KMS-11 (cell line): ENCODE measurements around the gene ADAMTS14.

Source experiments
- H2AFZ ChIP-seq: fragments of 200-600 bp; sonication (generic); 2 replicates; pipeline ENCODE4 v1.6.1; 2016; ENCODE audit warnings: antibody characterized with exemption, mixed run types, low read depth
- H3K27ac ChIP-seq: fragments of 200-600 bp; sonication (generic); 2 replicates; pipeline ENCODE4 v1.6.1; 2016; ENCODE audit warnings: mild to moderate bottlenecking, mixed run types
- H3K27me3 ChIP-seq: fragments of 200-600 bp; sonication (generic); 2 replicates; pipeline ENCODE4 v1.6.1; 2017; ENCODE audit warnings: mild to moderate bottlenecking, low read depth, mixed run types, moderate library complexity; ENCODE audit not compliant: insufficient read depth
- H3K36me3 ChIP-seq: fragments of 200-600 bp; sonication (generic); 2 replicates; pipeline ENCODE4 v1.6.1; 2017; ENCODE audit warnings: mild to moderate bottlenecking, mixed run types; ENCODE audit not compliant: insufficient read depth
- H3K4me1 ChIP-seq: fragments of 200-600 bp; sonication (generic); 2 replicates; pipeline ENCODE4 v1.6.1; 2016; ENCODE audit warnings: mild to moderate bottlenecking, low read depth, mixed run types; ENCODE audit not compliant: poor library complexity, severe bottlenecking
- H3K4me2 ChIP-seq: fragments of 200-600 bp; sonication (generic); 2 replicates; pipeline ENCODE4 v1.7.0; 2016; ENCODE audit warnings: mild to moderate bottlenecking, mixed run types
- H3K4me3 ChIP-seq: fragments of 200-600 bp; sonication (generic); IDR thresholded peaks from 2 replicates; pipeline ENCODE4 v1.6.1; 2017; ENCODE audit warnings: low read depth, low read length, mixed read lengths; ENCODE audit not compliant: insufficient read depth
- H3K79me2 ChIP-seq: fragments of 200-600 bp; sonication (generic); 2 replicates; pipeline ENCODE4 v1.6.1; 2016; ENCODE audit warnings: low read depth, mixed run types; ENCODE audit not compliant: insufficient read depth
- H3K9ac ChIP-seq: fragments of 200-600 bp; sonication (generic); 2 replicates; pipeline ENCODE4 v1.6.1; 2016; ENCODE audit warnings: mild to moderate bottlenecking, mixed run types
- H4K20me1 ChIP-seq: fragments of 200-600 bp; sonication (generic); 2 replicates; pipeline ENCODE4 v1.6.1; 2016; ENCODE audit warnings: mild to moderate bottlenecking, mixed run types; ENCODE audit not compliant: insufficient read depth
- TF ChIP-seq, protein P1 (sequence below): fragments of 200-600 bp; sonication (generic); conservative IDR thresholded peaks from 2 replicates; pipeline ENCODE4 v1.6.1; 2017; ENCODE audit warnings: low read depth, mild to moderate bottlenecking, antibody characterized with exemption, low read length, moderate library complexity, mixed read lengths

The ADAMTS14 gene

DNA sequence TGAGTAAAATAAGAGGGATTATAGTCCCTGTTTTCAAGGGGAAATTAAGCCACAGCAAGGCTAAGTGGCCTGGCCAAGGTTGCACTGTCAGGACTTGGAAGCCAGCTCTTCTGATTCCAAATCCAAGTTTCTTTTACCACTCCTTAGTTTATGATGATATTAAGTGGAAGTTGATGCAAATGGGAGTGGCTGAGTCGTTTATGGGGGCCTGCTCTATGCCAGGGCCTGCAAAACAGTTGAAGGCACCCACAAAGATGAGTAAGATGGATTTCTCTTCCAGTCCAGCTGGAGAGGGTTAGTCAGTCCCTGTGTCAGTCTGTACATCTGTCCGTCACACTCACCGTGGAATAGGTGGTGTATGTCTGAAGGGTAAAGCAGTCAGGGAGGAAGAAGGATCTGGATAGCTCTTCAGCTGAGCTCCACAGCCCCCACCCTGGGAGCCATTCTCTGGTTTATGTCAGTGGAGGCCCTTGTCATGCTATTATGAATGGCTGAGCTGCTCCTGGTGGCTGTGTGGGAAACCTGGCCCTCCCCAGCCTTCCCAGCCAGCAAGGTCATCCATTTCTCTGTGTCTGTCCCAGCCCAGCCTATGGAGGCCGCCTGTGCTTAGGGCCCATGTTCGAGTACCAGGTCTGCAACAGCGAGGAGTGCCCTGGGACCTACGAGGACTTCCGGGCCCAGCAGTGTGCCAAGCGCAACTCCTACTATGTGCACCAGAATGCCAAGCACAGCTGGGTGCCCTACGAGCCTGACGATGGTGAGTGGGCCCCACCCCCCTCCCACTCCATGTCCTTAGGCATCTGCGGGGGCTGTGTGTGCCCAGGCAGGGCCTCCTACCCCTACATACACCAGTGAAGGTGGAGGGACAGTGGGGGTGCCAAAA lies 68.3 kb downstream of the ADAMTS14 start:
- TF ChIP-seq, protein P1, sequence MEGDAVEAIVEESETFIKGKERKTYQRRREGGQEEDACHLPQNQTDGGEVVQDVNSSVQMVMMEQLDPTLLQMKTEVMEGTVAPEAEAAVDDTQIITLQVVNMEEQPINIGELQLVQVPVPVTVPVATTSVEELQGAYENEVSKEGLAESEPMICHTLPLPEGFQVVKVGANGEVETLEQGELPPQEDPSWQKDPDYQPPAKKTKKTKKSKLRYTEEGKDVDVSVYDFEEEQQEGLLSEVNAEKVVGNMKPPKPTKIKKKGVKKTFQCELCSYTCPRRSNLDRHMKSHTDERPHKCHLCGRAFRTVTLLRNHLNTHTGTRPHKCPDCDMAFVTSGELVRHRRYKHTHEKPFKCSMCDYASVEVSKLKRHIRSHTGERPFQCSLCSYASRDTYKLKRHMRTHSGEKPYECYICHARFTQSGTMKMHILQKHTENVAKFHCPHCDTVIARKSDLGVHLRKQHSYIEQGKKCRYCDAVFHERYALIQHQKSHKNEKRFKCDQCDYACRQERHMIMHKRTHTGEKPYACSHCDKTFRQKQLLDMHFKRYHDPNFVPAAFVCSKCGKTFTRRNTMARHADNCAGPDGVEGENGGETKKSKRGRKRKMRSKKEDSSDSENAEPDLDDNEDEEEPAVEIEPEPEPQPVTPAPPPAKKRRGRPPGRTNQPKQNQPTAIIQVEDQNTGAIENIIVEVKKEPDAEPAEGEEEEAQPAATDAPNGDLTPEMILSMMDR: no peak
- Histone ChIP-seq H3K9ac (no peak overlapping the region), H3K36me3 (no peaks in the 10 kb centered on the region), H4K20me1 (no peaks in the 10 kb centered on the region), H2AFZ (no peak overlapping the region), H3K4me3 (no peak overlapping the region), H3K4me1 (no peaks in the 10 kb centered on the region), H3K27me3 (no peaks in the 10 kb centered on the region; the same call in 1 of the 2 replicates), H3K79me2 (no peaks in the 10 kb centered on the region), H3K27ac (no peak overlapping the region), H3K4me2 (no peak overlapping the region)

DNA sequence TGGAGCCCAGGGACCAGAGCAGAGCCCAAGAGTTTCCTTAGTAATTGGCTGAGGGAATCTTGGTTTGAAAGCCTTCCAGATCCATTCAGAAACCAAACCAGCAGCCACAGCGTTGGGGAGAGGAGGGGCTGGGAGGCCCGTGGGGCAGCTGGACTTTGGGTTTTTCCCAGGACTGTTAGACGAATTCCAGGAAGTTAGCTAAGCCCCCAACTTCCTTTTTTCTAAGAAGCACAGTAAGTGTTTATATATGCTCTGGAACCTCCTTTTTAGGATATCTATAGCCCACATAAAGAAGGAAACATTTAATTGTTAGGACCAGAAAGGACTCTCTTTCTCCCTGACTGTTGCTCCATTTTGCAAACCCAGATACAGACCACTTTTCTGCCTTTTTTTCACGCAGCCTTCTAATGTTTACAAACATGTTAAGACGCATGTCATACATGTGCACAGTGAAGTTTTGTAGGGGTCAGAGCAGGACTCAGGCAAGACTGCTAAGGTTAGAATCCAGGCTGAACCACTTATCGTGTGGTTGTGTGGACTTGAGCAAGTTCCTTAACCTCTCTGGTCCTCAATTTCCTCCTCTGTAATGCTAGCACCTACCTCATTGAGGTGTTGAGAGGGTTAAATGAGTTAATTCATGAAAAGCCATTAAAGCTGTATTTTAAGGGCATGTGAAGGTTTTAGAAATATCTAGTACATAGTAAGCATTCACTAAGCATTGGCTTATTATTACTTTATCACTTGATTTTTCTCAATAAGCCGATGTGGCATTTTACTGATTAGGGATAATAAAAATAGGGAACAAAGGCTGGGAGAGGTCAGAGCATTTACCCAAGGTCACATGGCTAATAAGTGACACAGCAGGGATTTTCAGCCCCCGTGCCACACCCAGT lies 70.5 kb downstream of the ADAMTS14 start:
- no peak overlapping the region for H3K27ac ChIP-seq
- no peaks in the 10 kb centered on the region; the same call in 1 of the 2 replicates for H3K27me3 ChIP-seq
- H3K4me2 ChIP-seq: no peak overlapping the region
- no peak overlapping the region for H3K9ac ChIP-seq
- no peaks in the 10 kb centered on the region for H3K36me3 ChIP-seq
- no peaks in the 10 kb centered on the region for H4K20me1 ChIP-seq
- H3K4me1 ChIP-seq: no peaks in the 10 kb centered on the region
- TF ChIP-seq, protein P1: no peak
- no peak overlapping the region for H3K4me3 ChIP-seq
- H2AFZ ChIP-seq: no peak overlapping the region
- no peaks in the 10 kb centered on the region for H3K79me2 ChIP-seq

DNA sequence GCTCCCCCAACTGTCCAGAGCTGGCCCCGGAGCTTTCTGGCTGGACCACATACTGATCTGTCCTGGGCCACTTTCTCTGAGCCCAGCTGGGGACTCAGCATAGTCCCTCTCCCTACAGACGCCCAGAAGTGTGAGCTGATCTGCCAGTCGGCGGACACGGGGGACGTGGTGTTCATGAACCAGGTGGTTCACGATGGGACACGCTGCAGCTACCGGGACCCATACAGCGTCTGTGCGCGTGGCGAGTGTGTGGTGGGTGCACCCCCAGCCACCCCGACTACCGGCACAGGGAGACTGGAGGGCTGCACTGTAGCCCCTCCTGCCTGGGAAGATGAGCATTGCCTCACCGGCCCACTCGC lies 71.1 kb downstream of the ADAMTS14 start:
- Histone ChIP-seq H3K79me2 (no peaks in the 10 kb centered on the region), H3K27ac (no peak overlapping the region), H3K9ac (no peak overlapping the region), H3K27me3 (no peaks in the 10 kb centered on the region; the same call in 1 of the 2 replicates), H3K4me1 (no peaks in the 10 kb centered on the region), H3K36me3 (no peaks in the 10 kb centered on the region), H2AFZ (no peak overlapping the region), H3K4me3 (no peak overlapping the region), H4K20me1 (no peaks in the 10 kb centered on the region), H3K4me2 (no peak overlapping the region)
- TF ChIP-seq, protein P1: no peak

DNA sequence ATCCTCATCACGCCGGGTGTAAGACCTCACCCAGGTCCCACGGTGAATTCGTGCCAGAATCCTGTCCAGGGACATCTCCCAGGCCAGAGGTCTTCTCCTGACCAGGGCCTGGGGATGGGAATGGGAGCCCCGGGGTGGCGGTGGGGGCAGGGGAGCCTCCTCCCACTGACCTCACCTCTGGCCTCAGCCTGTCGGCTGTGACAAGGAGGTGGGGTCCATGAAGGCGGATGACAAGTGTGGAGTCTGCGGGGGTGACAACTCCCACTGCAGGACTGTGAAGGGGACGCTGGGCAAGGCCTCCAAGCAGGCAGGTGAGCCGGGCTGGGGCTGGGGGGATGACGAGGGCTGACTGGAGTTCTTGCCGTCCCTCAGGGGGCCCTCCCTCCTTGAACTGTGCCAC lies 71.6 kb downstream of the ADAMTS14 start:
- Histone ChIP-seq H3K36me3 (no peaks in the 10 kb centered on the region), H3K4me1 (no peaks in the 10 kb centered on the region), H4K20me1 (no peaks in the 10 kb centered on the region), H3K27ac (no peak overlapping the region), H3K27me3 (no peaks in the 10 kb centered on the region; the same call in 1 of the 2 replicates), H3K4me2 (no peak overlapping the region), H3K9ac (no peak overlapping the region), H3K79me2 (no peaks in the 10 kb centered on the region), H2AFZ (no peak overlapping the region), H3K4me3 (no peak overlapping the region)
- TF ChIP-seq, protein P1: no peak
